Dermis microvascular lymphatic vessel endothelial cell (primary cell): ENCODE results near the gene CPNE4. TPM values are rescaled to one million over a fixed set of nuclear protein-coding genes. Genes with fewer than 3 reads are reported as not detected.

Experiments used
- DNase-seq, 2 donors: peaks; one replicate each; pipeline versions ENCODE4 v3.0.0 to v3.0.0-alpha.2; 2010; ENCODE audit warnings: low read depth in 2 of 2
- total RNA-seq: library from RNA; depleted of rRNA; stranded (reverse); fragments of >200 nt; gene quantifications from 2 replicates; pipeline ENCODE4 v1.2.1, GENCODE V29; 2014

The CPNE4 gene
- total RNA-seq, 1 donor from 2014 or later: not detected

- no peak for DNase-seq
These were observed 151.0 kb downstream of the CPNE4 start for GRCh38 chr3:131883711-131884407.

- DNase-seq: no peak
These were observed 151.7 kb downstream of the CPNE4 start for GRCh38 chr3:131883086-131883485.

GRCh38 chr3:131881777-131882176, 153.0 kb downstream of the CPNE4 start:
- DNase-seq: no peak

GRCh38 chr3:131880948-131881347, 153.9 kb downstream of the CPNE4 start:
- no peak for DNase-seq

- DNase-seq: no peak
These were observed 166.6 kb downstream of the CPNE4 start for GRCh38 chr3:131868203-131868602.

GRCh38 chr3:131856171-131856570, 178.6 kb downstream of the CPNE4 start:
- DNase-seq: no peak

- no peak for DNase-seq
These were observed 184.6 kb downstream of the CPNE4 start for GRCh38 chr3:131850223-131850622.

- no peak for DNase-seq
These were observed 185.2 kb downstream of the CPNE4 start for GRCh38 chr3:131849616-131850015.

GRCh38 chr3:131847966-131848510, 186.8 kb downstream of the CPNE4 start:
- no peak for DNase-seq

- no peak for DNase-seq
These were observed 188.4 kb downstream of the CPNE4 start for GRCh38 chr3:131846296-131846924.

- DNase-seq: no peak
These were observed 191.6 kb downstream of the CPNE4 start for GRCh38 chr3:131843174-131843573.

- no peak for DNase-seq
These were observed 194.5 kb downstream of the CPNE4 start for GRCh38 chr3:131840156-131840797.

- no peak for DNase-seq
These were observed 198.9 kb downstream of the CPNE4 start for GRCh38 chr3:131835906-131836305.

GRCh38 chr3:131831608-131832007, 203.2 kb downstream of the CPNE4 start:
- no peak for DNase-seq

- DNase-seq: no peak
These were observed 213.5 kb downstream of the CPNE4 start for GRCh38 chr3:131821191-131821762.

GRCh38 chr3:131819381-131820055, 215.3 kb downstream of the CPNE4 start:
- peak in 1 of 2 donors; percentile 42 for DNase-seq

GRCh38 chr3:131812433-131812832, 222.4 kb downstream of the CPNE4 start:
- DNase-seq: no peak

GRCh38 chr3:131811481-131811880, 223.3 kb downstream of the CPNE4 start:
- DNase-seq: no peak

GRCh38 chr3:131807822-131808221, 227.0 kb downstream of the CPNE4 start:
- no peak for DNase-seq

GRCh38 chr3:131806736-131807135, 228.1 kb downstream of the CPNE4 start:
- no peak for DNase-seq

GRCh38 chr3:131804565-131805133, 230.2 kb downstream of the CPNE4 start:
- no peak for DNase-seq
